Measurements from ENCODE around the gene GPR84. TPM values are rescaled to one million over a fixed set of nuclear protein-coding genes. Genes with fewer than 3 reads are reported as not detected.
A peak's percentile ranks its signal among the peaks of the same experiment; 100 is the strongest.

The GPR84 gene
- polyA plus RNA-seq, 3 donors = 2.4 to 14.2 (median 5.6) TPM

GRCh38 chr12:54411391-54412241, 47.3 kb upstream of the GPR84 start:
- no peak overlapping the region for H2AFZ ChIP-seq (ENCODE audit: insufficient read depth, low read depth, low read length, poor library complexity, severe bottlenecking)
- intact Hi-C loops (cut with micrococcal nuclease) = no loop called here

More at GRCh38 chr12:54411391-54412241, 47.3 kb upstream of the GPR84 start:
- Histone ChIP-seq H3K4me2 (replicated peaks; ENCODE audit: extremely low read depth, low read length, poor library complexity, severe bottlenecking) (peak overlapping the region; percentile 97), H3K4me3 (replicated peaks in 1 of 3; ENCODE audit: low read depth in 2 of 3, low read length in 3 of 3) (peak overlapping the region in 1 of 3 experiments; percentile 75), H3K36me3 (replicated peaks in 1 of 2; ENCODE audit: control insufficient read depth in 1 of 2, insufficient read depth in 2 of 2, low read length in 2 of 2) (peaks cover 28 to 41% of the 10 kb centered on the region in 2 donors), H3K9ac (ENCODE audit: insufficient read depth, low read length, poor library complexity, severe bottlenecking) (peak overlapping the region; percentile 84), H3K27me3 (ENCODE audit: control insufficient read depth in 2 of 2, insufficient read depth in 2 of 2, low read length in 2 of 2) (no peaks in the 10 kb centered on the region), H3K79me2 (ENCODE audit: insufficient read depth, low read length) (peaks cover 87% of the 10 kb centered on the region), H3K4me1 (ENCODE audit: control insufficient read depth in 1 of 2, insufficient read depth in 2 of 2, low read length in 2 of 2) (peaks cover 95 to 98% of the 10 kb centered on the region in 2 donors), H3K9me3 (replicated peaks in 1 of 2; ENCODE audit: control insufficient read depth in 1 of 2, insufficient read depth in 1 of 2, low read length in 2 of 2) (no peaks in the 10 kb centered on the region), H3K27ac (ENCODE audit: low read depth in 1 of 2, low read length in 2 of 2) (peak overlapping the region; percentile 99 to 100), H4K20me1 (ENCODE audit: insufficient read depth, low read length) (peaks cover 54% of the 10 kb centered on the region)
- peaks cover 39 to 67% of the 10 kb centered on the region in 2 donors for H3K36me3 Mint-ChIP-seq
- H3K4me3 Mint-ChIP-seq = peak overlapping the region; percentile 77 to 90
- DNase-seq = peak; percentile 99 to 100 (median 99)
- WGBS (ENCODE audit: insufficient coverage) = 0% methylated on average over 1 of the region's 10 CpGs
- TF ChIP-seq CTCF (IDR thresholded peaks at IDR 0.05) = no peak
- peaks cover 0 to 2% (median 0%) of the 10 kb centered on the region in 3 donors for H3K27me3 Mint-ChIP-seq (ENCODE audit: low read depth in 3 of 3)
- H3K4me1 Mint-ChIP-seq = peaks cover 93% of the 10 kb centered on the region
- H3K27ac Mint-ChIP-seq = peak overlapping the region; percentile 95 to 99 (median 99)
- H3K9me3 Mint-ChIP-seq = peaks cover 0 to 3% (median 0%) of the 10 kb centered on the region in 7 donors

Measured in CD14-positive monocyte (primary cell).